Measurements from ENCODE around the gene FMN1. TPM values are rescaled to one million over a fixed set of nuclear protein-coding genes. Genes with fewer than 3 reads are reported as not detected.

The FMN1 gene
- total RNA-seq, 1 experiment from 2014 or later: 3.9 TPM

- intact Hi-C loops (cut with micrococcal nuclease; ENCODE audit: unreplicated experiment): no loop called here
- H3K36me3 ChIP-seq (ENCODE audit: control insufficient read depth, insufficient read depth, low read length): no peaks in the 10 kb centered on the region
- no peaks in the 10 kb centered on the region for H3K4me1 ChIP-seq (ENCODE audit: control insufficient read depth, insufficient read depth, low read length)
- H3K27me3 ChIP-seq (ENCODE audit: control insufficient read depth, insufficient read depth, low read length): no peaks in the 10 kb centered on the region
- CTCF ChIA-PET: no interaction called here
- TF ChIP-seq POLR2AphosphoS5 (IDR thresholded peaks at IDR 0.05; ENCODE audit: low read depth, low read length) (no peak), CTCF (IDR thresholded peaks at IDR 0.05) (no peak), REST (IDR thresholded peaks at IDR 0.05; ENCODE audit: insufficient read depth in 1 of 2, low read depth in 2 of 2, low read length in 1 of 2) (no peak), TCF7L2 (IDR thresholded peaks at IDR 0.05; ENCODE audit: low read depth, low read length) (no peak)
- no TSS peak for BruUV-seq (replicated peaks)
- no peaks in the 10 kb centered on the region for H3K9me3 ChIP-seq (ENCODE audit: control insufficient read depth, insufficient read depth, low read depth, low read length)
- DNase-seq (ENCODE audit: low read depth, low spot score) (no peak), ATAC-seq (no peak)
- POLR2A ChIA-PET: no interaction called here
- in situ Hi-C loops (cut with HindIII; ENCODE audit: low pct_unique_long_range_greater_than_20kb, low sequenced_read_pairs): no loop called here
- no peak overlapping the region for H3K27ac ChIP-seq (ENCODE audit: low read length)
- no peak overlapping the region for H3K4me3 ChIP-seq (ENCODE audit: low read depth in 2 of 2, low read length in 2 of 2)
These were observed 228.6 kb downstream of the FMN1 start for GRCh38 chr15:32965897-32966296.

GRCh38 chr15:32959077-32959476 lies 235.4 kb downstream of the FMN1 start:
- Histone ChIP-seq H3K27me3 (ENCODE audit: control insufficient read depth, insufficient read depth, low read length) (no peaks in the 10 kb centered on the region), H3K27ac (ENCODE audit: low read length) (no peak overlapping the region), H3K4me3 (ENCODE audit: low read depth in 2 of 2, low read length in 2 of 2) (no peak overlapping the region), H3K9me3 (ENCODE audit: control insufficient read depth, insufficient read depth, low read depth, low read length) (no peaks in the 10 kb centered on the region), H3K36me3 (ENCODE audit: control insufficient read depth, insufficient read depth, low read length) (no peaks in the 10 kb centered on the region), H3K4me1 (ENCODE audit: control insufficient read depth, insufficient read depth, low read length) (no peaks in the 10 kb centered on the region)
- no peak for DNase-seq (ENCODE audit: low read depth, low spot score)
- no peak for TF ChIP-seq REST (IDR thresholded peaks at IDR 0.05; ENCODE audit: insufficient read depth in 1 of 2, low read depth in 2 of 2, low read length in 1 of 2)
- TF ChIP-seq TCF7L2 (IDR thresholded peaks at IDR 0.05; ENCODE audit: low read depth, low read length): no peak
- TF ChIP-seq SIN3A (IDR thresholded peaks at IDR 0.05; ENCODE audit: borderline replicate concordance, insufficient read depth, low read depth, low read length): no peak
- TF ChIP-seq CTCF (IDR thresholded peaks at IDR 0.05): no peak
- TF ChIP-seq POLR2AphosphoS5 (IDR thresholded peaks at IDR 0.05; ENCODE audit: low read depth, low read length): no peak
- POLR2A ChIA-PET: no interaction called here
- intact Hi-C loops (cut with micrococcal nuclease; ENCODE audit: unreplicated experiment) (loop anchor here (5.0 to 10.0 kb wide), 2 partner anchors 107 to 294 kb away; no protein-coding TSS in a partner anchor), in situ Hi-C loops (cut with HindIII; ENCODE audit: low pct_unique_long_range_greater_than_20kb, low sequenced_read_pairs) (no loop called here)
- no peak for ATAC-seq
- BruUV-seq (replicated peaks): no TSS peak
- CTCF ChIA-PET: no interaction called here
